ENCODE measurements around the gene OLFM2.
"Not testable (repeated sequence)": the region's sequence is repeated elsewhere in the genome, so short reads cannot be mapped to it uniquely, and the experiment has no call there.

OLFM2 gene

DNA sequence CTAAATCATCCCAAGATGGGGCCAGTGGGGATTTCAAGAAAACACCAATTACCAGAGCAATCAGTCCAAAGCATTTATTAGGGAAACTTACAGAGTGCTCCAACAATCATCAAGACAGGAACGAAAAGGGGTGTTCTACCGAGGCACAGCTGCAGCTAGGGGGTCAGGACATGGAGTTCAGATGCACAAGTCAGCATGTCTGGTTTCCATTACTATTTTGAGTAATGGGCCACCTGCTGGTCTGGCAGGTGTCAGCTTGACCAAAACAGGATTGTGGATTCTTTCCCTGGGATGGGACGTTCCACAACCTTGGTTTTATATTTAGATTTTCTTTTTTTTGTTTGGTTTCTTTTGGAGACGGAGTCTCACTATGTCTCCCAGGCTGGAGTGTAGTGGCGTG, 112.5 kb downstream of the OLFM2 start:
- no peak for DNase-seq

DNA sequence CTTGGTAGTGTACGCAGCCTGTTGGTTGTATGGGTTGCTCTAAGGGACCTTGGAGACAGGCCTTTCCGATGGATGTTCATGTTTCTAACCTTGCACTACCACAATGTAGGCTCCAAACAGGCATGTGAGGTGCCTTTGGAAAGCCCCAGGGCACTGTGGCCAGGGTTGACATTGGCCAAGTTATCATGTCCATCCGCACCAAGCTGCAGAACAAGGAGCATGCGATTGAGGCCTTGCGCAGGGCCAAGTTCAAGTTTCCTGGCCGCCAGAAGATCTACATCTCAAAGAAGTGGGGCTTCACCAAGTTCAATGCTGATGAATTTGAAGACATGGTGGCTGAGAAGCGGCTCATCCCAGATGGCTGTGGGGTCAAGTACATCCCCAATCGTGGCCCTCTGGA, 116.3 kb downstream of the OLFM2 start:
- DNase-seq = not testable (repeated sequence)

GRCh38 chr19:9819596-9819909, 116.8 kb downstream of the OLFM2 start:
- no peak for DNase-seq

DNA sequence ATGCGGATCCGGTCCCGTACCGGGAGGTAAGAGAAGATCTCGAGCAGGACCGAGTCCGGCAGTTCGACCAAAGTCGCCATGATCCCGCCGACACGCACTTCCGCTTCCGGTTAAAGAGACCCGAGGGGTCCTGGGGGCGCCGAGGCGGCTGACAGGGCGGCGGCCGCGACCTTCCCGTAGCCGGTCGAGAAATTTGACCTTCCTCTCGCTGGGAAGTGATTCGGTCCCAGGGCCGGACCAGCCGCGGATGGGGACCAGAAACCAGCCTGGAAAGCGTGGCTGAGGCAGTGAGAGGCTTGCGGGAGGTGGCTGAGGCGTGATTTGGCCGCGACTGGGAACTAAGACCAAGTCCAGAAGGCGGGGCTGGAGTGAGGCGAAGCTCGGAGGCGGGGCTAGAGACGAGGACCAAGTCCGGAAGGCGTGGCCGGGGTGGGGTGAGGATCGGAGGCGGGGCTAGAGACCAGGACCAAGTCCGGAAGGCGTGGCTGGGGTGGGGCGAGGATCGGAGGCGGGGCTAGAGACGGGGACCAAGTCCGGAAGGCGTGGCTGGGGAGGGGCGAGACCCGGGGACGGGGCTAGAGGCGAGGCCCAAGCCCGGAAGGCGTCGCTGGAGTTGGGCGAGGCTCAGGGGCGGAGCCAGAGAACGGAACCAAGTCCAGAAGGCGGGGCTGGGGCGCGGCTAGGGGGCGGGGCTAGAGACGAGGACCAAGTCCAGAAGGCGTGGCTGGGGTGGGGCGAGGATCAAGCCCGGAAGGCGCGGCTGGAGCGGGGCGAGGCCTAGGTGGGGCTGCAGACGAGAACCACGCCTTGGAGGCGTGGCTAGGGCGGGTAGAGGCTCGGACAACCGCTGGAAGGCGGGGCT, 117.3 kb downstream of the OLFM2 start, which contains the start of gene FBXL12:
FBXL12 (minus strand) TSS at position 346 of the 862 bp plus-strand sequence; CDS start at position 80, 266 bp downstream.
- DNase-seq = peak; percentile 99 to 100

GRCh38 chr19:9818175-9818733, 118.1 kb downstream of the OLFM2 start:
- no peak for DNase-seq

GRCh38 chr19:9811139-9811538, 125.2 kb downstream of the OLFM2 start:
- no peak for DNase-seq

- DNase-seq = no peak
These were observed 127.2 kb downstream of the OLFM2 start for GRCh38 chr19:9808855-9809824.

- DNase-seq = no peak
These were observed 129.5 kb downstream of the OLFM2 start for GRCh38 chr19:9806803-9807202.

Data from NCI-H446 (cell line).